ENCODE data around the gene FAM81A.
A peak's percentile ranks its signal among the peaks of the same experiment; 100 is the strongest.
"Not testable (repeated sequence)": the region's sequence is repeated elsewhere in the genome, so short reads cannot be mapped to it uniquely, and the experiment has no call there.

The FAM81A gene

DNA sequence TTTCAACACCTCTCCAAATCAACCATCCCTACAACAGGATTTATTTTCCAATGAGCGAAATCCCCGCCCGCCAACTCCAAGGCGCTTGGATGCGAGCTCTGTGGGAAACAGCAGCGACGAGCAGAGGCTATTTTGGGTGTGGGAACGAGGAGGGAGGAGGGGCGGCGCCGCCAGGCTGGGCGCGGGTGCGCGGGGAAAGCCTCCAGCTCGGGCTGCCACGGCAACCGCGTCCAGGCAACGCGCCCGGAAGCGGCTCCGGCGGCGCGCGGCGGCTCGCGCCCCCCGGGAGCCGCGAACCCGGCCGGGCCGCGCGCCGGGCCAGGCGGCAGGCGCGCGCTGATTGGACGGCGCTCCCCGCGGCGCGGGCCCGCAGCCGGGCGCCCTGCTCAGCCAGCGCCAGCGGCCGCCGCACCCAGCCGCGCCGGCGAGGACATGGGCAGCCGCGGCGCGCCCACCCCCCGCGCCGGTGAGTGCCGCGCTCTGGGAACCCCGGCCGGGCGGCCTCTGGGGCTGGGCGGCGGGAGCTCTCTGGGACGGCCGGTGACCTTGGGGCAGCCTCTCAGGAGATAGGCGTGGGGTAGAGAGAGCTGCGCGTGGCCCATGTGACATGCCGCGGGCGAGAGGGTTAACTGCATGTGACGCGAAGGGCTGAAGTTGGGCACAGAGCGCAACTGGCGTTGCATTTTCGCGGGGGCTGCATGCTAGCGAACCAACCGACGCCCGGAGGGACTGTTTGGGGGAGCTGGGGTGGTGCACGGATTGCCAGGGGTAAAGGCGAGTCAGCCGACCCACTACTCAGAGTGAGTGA lies at the start of gene FAM81A:
Gene FAM81A (plus strand): TSS at position 370 of the 808 bp plus-strand sequence. CDS start 20,441 bp downstream, outside the sequence.
- Histone ChIP-seq H3K36me3 (ENCODE audit: control insufficient read depth, low read depth, low read length) (no peaks in the 10 kb centered on the region), H3K27ac (ENCODE audit: low read length) (no peak within 1 kb of the TSS), H3K9ac (ENCODE audit: low read length) (peak within 1 kb of the TSS; percentile 0), H3K9me3 (ENCODE audit: control insufficient read depth, low read depth, low read length) (no peaks in the 10 kb centered on the region), H3K4me3 (ENCODE audit: low read length) (peak within 1 kb of the TSS; percentile 82), H3K27me3 (ENCODE audit: control insufficient read depth, insufficient read depth, low read length) (peaks cover 72% of the 10 kb centered on the region), H3K4me1 (ENCODE audit: control insufficient read depth, low read depth, low read length) (no peaks in the 10 kb centered on the region)

DNA sequence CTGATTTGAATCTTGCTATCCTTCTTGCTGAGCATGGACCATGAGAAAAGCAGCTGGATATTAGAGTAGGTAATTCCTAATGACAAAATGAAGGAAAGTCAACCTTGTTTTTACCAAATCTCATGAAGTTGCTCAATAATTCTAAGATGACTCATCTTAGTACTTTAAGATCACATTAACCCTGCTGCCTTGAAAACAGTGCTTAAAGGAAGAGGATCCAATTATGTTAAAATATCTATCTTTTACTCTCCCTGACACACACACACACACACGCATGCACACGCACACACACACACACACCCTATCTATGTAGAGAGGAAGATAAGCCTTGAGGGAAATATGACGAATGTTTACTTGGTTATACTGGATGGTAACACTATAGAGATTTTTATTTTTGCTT lies 49.3 kb upstream of the FAM81A start:
- Histone ChIP-seq H3K9me3 (ENCODE audit: control insufficient read depth, low read depth, low read length) (no peaks in the 10 kb centered on the region), H3K36me3 (ENCODE audit: control insufficient read depth, low read depth, low read length) (no peaks in the 10 kb centered on the region), H3K4me3 (ENCODE audit: low read length) (no peak overlapping the region), H3K27me3 (ENCODE audit: control insufficient read depth, insufficient read depth, low read length) (no peaks in the 10 kb centered on the region), H3K4me1 (ENCODE audit: control insufficient read depth, low read depth, low read length) (no peaks in the 10 kb centered on the region), H3K27ac (ENCODE audit: low read length) (no peak overlapping the region), H3K9ac (ENCODE audit: low read length) (no peak overlapping the region)

- Histone ChIP-seq H3K27me3 (ENCODE audit: control insufficient read depth, insufficient read depth, low read length) (no peaks in the 10 kb centered on the region), H3K4me3 (ENCODE audit: low read length) (no peak overlapping the region), H3K9me3 (ENCODE audit: control insufficient read depth, low read depth, low read length) (no peaks in the 10 kb centered on the region), H3K36me3 (ENCODE audit: control insufficient read depth, low read depth, low read length) (no peaks in the 10 kb centered on the region), H3K9ac (ENCODE audit: low read length) (no peak overlapping the region), H3K4me1 (ENCODE audit: control insufficient read depth, low read depth, low read length) (no peaks in the 10 kb centered on the region), H3K27ac (ENCODE audit: low read length) (no peak overlapping the region)
These were observed 45.7 kb upstream of the FAM81A start for GRCh38 chr15:59392299-59392698.

DNA sequence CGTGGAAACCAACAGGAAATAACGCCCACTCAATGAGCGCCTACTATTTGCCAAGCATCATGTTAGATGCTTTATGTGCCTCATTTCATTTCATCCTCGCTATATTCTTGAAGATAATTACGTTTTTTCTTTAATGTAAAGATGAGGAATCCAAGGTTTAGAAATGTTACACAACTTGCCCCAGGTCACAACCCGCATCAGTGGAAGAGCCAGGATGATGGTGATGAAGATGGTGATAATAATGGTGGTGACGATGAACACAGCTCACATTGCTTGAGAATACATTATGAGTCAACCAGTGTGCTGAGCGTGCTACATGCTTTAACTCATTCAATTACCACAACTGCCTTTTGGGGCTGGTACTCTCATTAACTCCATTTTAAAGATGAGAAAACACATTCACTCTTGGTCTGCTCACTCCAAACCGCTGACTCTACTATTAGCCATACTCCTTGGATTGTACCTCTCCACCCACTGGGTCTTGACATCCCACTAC lies 43.8 kb upstream of the FAM81A start:
- Histone ChIP-seq H3K9ac (ENCODE audit: low read length) (no peak overlapping the region), H3K4me1 (ENCODE audit: control insufficient read depth, low read depth, low read length) (no peaks in the 10 kb centered on the region), H3K27ac (ENCODE audit: low read length) (no peak overlapping the region)

DNA sequence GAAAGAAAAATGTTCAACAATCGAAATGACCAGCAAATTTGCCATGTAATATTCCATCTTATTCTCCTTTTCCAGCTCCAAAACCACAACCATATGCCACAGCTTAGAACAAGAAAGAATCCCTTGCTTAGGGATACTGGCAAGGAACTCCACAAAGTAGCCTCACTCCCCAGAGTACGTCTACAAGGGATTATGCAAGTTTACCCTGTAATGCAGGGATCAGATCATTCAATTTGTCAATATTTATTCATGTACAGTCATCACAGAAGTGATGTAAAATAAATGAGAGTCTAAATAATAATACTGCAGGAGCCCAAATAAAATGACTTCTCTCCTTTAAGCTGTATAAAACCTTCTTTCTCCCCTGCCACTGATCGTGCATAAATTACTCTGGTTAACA lies 41.8 kb upstream of the FAM81A start:
- Histone ChIP-seq H3K9me3 (ENCODE audit: control insufficient read depth, low read depth, low read length) (no peaks in the 10 kb centered on the region), H3K27me3 (ENCODE audit: control insufficient read depth, insufficient read depth, low read length) (peaks cover 17% of the 10 kb centered on the region), H3K36me3 (ENCODE audit: control insufficient read depth, low read depth, low read length) (no peaks in the 10 kb centered on the region), H3K4me1 (ENCODE audit: control insufficient read depth, low read depth, low read length) (peaks cover 2% of the 10 kb centered on the region), H3K4me3 (ENCODE audit: low read length) (no peak overlapping the region), H3K9ac (ENCODE audit: low read length) (no peak overlapping the region), H3K27ac (ENCODE audit: low read length) (no peak overlapping the region)

More for the DNA sequence above, 43.8 kb upstream of the FAM81A start:
- no peak overlapping the region for H3K4me3 ChIP-seq (ENCODE audit: low read length)
- no peaks in the 10 kb centered on the region for H3K9me3 ChIP-seq (ENCODE audit: control insufficient read depth, low read depth, low read length)
- H3K27me3 ChIP-seq (ENCODE audit: control insufficient read depth, insufficient read depth, low read length): peaks cover 2% of the 10 kb centered on the region
- H3K36me3 ChIP-seq (ENCODE audit: control insufficient read depth, low read depth, low read length): no peaks in the 10 kb centered on the region

- Histone ChIP-seq H3K4me3 (ENCODE audit: low read length) (no peak overlapping the region), H3K36me3 (ENCODE audit: control insufficient read depth, low read depth, low read length) (no peaks in the 10 kb centered on the region), H3K27me3 (ENCODE audit: control insufficient read depth, insufficient read depth, low read length) (peaks cover 17% of the 10 kb centered on the region), H3K9ac (ENCODE audit: low read length) (no peak overlapping the region), H3K27ac (ENCODE audit: low read length) (no peak overlapping the region), H3K4me1 (ENCODE audit: control insufficient read depth, low read depth, low read length) (peaks cover 6% of the 10 kb centered on the region), H3K9me3 (ENCODE audit: control insufficient read depth, low read depth, low read length) (no peaks in the 10 kb centered on the region)
These were observed 41.3 kb upstream of the FAM81A start for GRCh38 chr15:59396679-59397078.

GRCh38 chr15:59398220-59398619 lies 39.8 kb upstream of the FAM81A start:
- no peak overlapping the region for H3K9ac ChIP-seq (ENCODE audit: low read length)
- H3K4me1 ChIP-seq (ENCODE audit: control insufficient read depth, low read depth, low read length): peaks cover 11% of the 10 kb centered on the region
- no peaks in the 10 kb centered on the region for H3K9me3 ChIP-seq (ENCODE audit: control insufficient read depth, low read depth, low read length)
- H3K27ac ChIP-seq (ENCODE audit: low read length): no peak overlapping the region
- no peaks in the 10 kb centered on the region for H3K36me3 ChIP-seq (ENCODE audit: control insufficient read depth, low read depth, low read length)
- no peak overlapping the region for H3K4me3 ChIP-seq (ENCODE audit: low read length)
- peaks cover 17% of the 10 kb centered on the region for H3K27me3 ChIP-seq (ENCODE audit: control insufficient read depth, insufficient read depth, low read length)

- Histone ChIP-seq H3K27me3 (ENCODE audit: control insufficient read depth, insufficient read depth, low read length) (peaks cover 17% of the 10 kb centered on the region), H3K9ac (ENCODE audit: low read length) (no peak overlapping the region)
These were observed 38.4 kb upstream of the FAM81A start for GRCh38 chr15:59399465-59400102.

DNA sequence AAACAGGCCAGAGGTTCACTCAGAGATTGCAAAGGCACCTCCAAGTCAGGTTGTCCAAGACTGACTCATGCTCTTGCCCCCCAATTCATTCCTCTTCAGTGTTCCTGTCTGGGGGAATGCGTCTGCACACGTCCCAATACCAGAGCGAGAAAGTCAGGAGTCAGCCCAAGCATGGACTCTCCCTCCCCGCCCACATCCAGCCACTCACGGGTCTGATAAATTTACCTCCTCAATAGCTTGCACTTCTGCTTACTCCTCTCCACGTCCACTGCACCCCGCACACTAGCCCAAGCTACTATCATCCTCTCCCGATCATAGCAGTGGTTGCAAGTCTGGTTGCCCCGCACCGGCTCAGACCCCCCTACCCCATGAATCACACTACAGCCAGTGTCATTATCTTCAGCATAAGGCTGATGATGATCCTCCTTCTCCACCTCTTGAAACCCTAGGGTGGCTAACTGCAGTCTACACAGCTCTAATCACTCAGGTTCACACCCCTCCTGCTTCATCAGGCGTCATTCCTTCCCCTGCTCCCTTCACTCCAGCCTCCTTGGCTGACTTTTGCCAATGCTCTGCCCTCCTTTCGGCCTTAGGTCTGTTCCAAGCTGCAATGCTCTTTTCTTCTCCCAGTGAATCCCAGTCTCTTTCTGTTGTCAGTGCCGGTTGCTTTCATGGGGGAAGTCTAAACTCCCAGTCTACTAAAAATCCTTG lies 37.7 kb upstream of the FAM81A start:
- Histone ChIP-seq H3K36me3 (ENCODE audit: control insufficient read depth, low read depth, low read length) (no peaks in the 10 kb centered on the region), H3K9ac (ENCODE audit: low read length) (no peak overlapping the region), H3K27me3 (ENCODE audit: control insufficient read depth, insufficient read depth, low read length) (peaks cover 17% of the 10 kb centered on the region), H3K4me3 (ENCODE audit: low read length) (no peak overlapping the region), H3K9me3 (ENCODE audit: control insufficient read depth, low read depth, low read length) (no peaks in the 10 kb centered on the region), H3K4me1 (ENCODE audit: control insufficient read depth, low read depth, low read length) (peaks cover 11% of the 10 kb centered on the region), H3K27ac (ENCODE audit: low read length) (no peak overlapping the region)

More at GRCh38 chr15:59399465-59400102, 38.4 kb upstream of the FAM81A start:
- Histone ChIP-seq H3K36me3 (ENCODE audit: control insufficient read depth, low read depth, low read length) (no peaks in the 10 kb centered on the region), H3K27ac (ENCODE audit: low read length) (no peak overlapping the region), H3K4me1 (ENCODE audit: control insufficient read depth, low read depth, low read length) (peaks cover 11% of the 10 kb centered on the region), H3K4me3 (ENCODE audit: low read length) (no peak overlapping the region), H3K9me3 (ENCODE audit: control insufficient read depth, low read depth, low read length) (no peaks in the 10 kb centered on the region)

DNA sequence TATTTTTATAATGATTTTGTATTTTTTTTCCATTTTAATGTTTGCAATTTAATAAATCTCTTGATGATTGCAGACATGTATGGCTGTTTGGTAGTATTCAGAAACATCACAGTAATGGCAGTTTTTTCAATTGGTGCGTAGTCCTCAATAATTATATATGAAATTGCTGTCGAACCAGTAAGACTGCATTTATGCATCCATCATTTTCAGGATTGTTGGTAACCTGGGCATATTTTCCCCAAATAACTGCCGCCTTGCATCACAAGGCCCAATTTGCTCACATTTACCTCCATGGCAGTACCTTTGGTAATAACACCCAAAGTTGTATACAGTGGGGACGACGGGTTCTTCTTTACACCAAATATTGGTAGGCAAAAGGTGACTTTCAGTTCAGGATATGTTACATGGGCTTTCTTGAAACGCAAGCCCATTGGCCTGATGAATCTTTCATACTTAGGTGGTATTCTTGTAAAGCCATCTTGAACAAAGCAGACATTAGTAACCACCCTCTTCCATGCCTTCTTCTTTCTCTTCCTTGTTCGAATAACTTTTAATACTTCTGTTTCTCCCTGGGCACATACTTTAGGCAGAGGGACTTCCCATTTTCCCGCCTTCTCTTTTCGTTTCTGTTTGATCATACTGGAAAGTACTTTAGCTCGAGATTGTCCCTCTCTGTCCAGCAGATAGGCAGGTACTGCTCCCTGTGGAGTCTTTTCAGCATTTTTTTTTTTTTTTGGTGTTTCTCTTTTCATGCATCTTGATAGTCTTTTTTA lies 36.7 kb upstream of the FAM81A start:
- H3K9ac ChIP-seq (ENCODE audit: low read length): not testable (repeated sequence)

More for the DNA sequence above, 36.7 kb upstream of the FAM81A start:
- Histone ChIP-seq H3K27me3 (ENCODE audit: control insufficient read depth, insufficient read depth, low read length) (peaks cover 17% of the 10 kb centered on the region), H3K4me1 (ENCODE audit: control insufficient read depth, low read depth, low read length) (peaks cover 11% of the 10 kb centered on the region), H3K4me3 (ENCODE audit: low read length) (peak overlapping the region; percentile 16)
- not testable (repeated sequence) for H3K27ac ChIP-seq (ENCODE audit: low read length); H3K9me3 ChIP-seq (ENCODE audit: control insufficient read depth, low read depth, low read length); H3K36me3 ChIP-seq (ENCODE audit: control insufficient read depth, low read depth, low read length)
